Activated B cell treated with CpG ODN at 0.5 μM for 24 hours (primary cell): ENCODE results near the gene MMP11. TPM values are rescaled to one million over a fixed set of nuclear protein-coding genes. Genes with fewer than 3 reads are reported as not detected.

ENCODE experiments used
- ATAC-seq: fragments of 200-7000 bp; cut with Tn5 transposase; one replicate; pipeline ENCODE4 v1.10.0; 2021; ENCODE audit warnings: low read depth, mild to moderate bottlenecking, moderate library complexity
- CTCF ChIA-PET: fragments of 350-600 bp; sonication (Branson Sonifier 250); formaldehyde crosslinking; loops from one replicate; lab custom pipeline; 2021; ENCODE audit warnings: antibody characterized with exemption; lab: Charles Lee
- POLR2A ChIA-PET: fragments of 350-600 bp; sonication (Branson Sonifier 250); formaldehyde crosslinking; loops from one replicate; lab custom pipeline; 2021; ENCODE audit warnings: antibody characterized with exemption; lab: Charles Lee
- DNase-seq: peaks from one replicate; pipeline ENCODE4 v3.0.0; 2022
- H3K27ac Mint-ChIP-seq: one replicate; pipeline ENCODE4 v1.8.0; 2020; ENCODE audit warnings: mixed read lengths
- H3K27me3 Mint-ChIP-seq: one replicate; pipeline ENCODE4 v1.8.0; 2021; ENCODE audit warnings: mixed read lengths
- H3K36me3 Mint-ChIP-seq: one replicate; pipeline ENCODE4 v1.8.0; 2021; ENCODE audit warnings: low read depth, mixed read lengths
- H3K4me1 Mint-ChIP-seq: one replicate; pipeline ENCODE4 v1.8.0; 2021; ENCODE audit warnings: mixed read lengths
- H3K4me3 Mint-ChIP-seq: one replicate; pipeline ENCODE4 v1.8.0; 2020; ENCODE audit warnings: mild to moderate bottlenecking, mixed read lengths
- H3K9me3 Mint-ChIP-seq: one replicate; pipeline ENCODE4 v1.8.0; 2020; ENCODE audit warnings: mixed read lengths
- CTCF ChIP-seq: fragments of 200-600 bp; IDR thresholded peaks from one replicate; pipeline ENCODE4 v1.8.0; 2022; ENCODE audit warnings: antibody characterized with exemption, mild to moderate bottlenecking
- intact Hi-C: fragments of 100-400 bp; cut with micrococcal nuclease; formaldehyde crosslinking; loops from one replicate; pipeline ENCODE4 v1.15.1; 2024
- total RNA-seq: library from RNA; stranded (reverse); gene quantifications from 2 replicates; pipeline ENCODE4 v1.2.3, GENCODE V29; 2022

Gene MMP11
- total RNA-seq, 1 donor from 2014 or later = 3.6 TPM

GRCh38 chr22:23744001-23744400 lies 28.6 kb upstream of the MMP11 start:
- ChIA-PET POLR2A (interaction anchor here (0.5 kb wide), 1 partner anchor 55 kb away, joined by 4 read pairs; no protein-coding TSS in a partner anchor), CTCF (no interaction called here)
- intact Hi-C loops = no loop called here
- Mint-ChIP-seq H3K27ac (no peak overlapping the region), H3K4me3 (no peak overlapping the region), H3K36me3 (peaks cover 22% of the 10 kb centered on the region), H3K27me3 (no peaks in the 10 kb centered on the region), H3K9me3 (peaks cover 4% of the 10 kb centered on the region), H3K4me1 (peaks cover 7% of the 10 kb centered on the region)
- no peak for DNase-seq
- TF ChIP-seq CTCF = no peak
- ATAC-seq = no peak

GRCh38 chr22:23744485-23744884 lies 28.2 kb upstream of the MMP11 start:
- H3K27me3 Mint-ChIP-seq = no peaks in the 10 kb centered on the region
- CTCF ChIA-PET = no interaction called here
- no peak overlapping the region for H3K4me3 Mint-ChIP-seq

GRCh38 chr22:23745791-23746190 lies 26.9 kb upstream of the MMP11 start:
- ChIA-PET CTCF (no interaction called here), POLR2A (no interaction called here)
- DNase-seq (no peak), ATAC-seq (no peak)
- intact Hi-C loops = no loop called here
- peaks cover 4% of the 10 kb centered on the region for H3K9me3 Mint-ChIP-seq
- H3K27me3 Mint-ChIP-seq = no peaks in the 10 kb centered on the region
- peaks cover 22% of the 10 kb centered on the region for H3K36me3 Mint-ChIP-seq
- peaks cover 19% of the 10 kb centered on the region for H3K4me1 Mint-ChIP-seq
- no peak overlapping the region for H3K4me3 Mint-ChIP-seq
- H3K27ac Mint-ChIP-seq = no peak overlapping the region
- no peak for TF ChIP-seq CTCF

More at GRCh38 chr22:23744485-23744884, 28.2 kb upstream of the MMP11 start:
- POLR2A ChIA-PET = interaction anchor here (0.5 to 0.6 kb wide), 2 partner anchors 13 to 54 kb away, joined by 4 to 7 read pairs; no protein-coding TSS in a partner anchor
- H3K36me3 Mint-ChIP-seq = peaks cover 22% of the 10 kb centered on the region
- intact Hi-C loops = no loop called here
- DNase-seq (no peak), ATAC-seq (no peak)
- no peak overlapping the region for H3K27ac Mint-ChIP-seq
- peaks cover 4% of the 10 kb centered on the region for H3K9me3 Mint-ChIP-seq
- peaks cover 7% of the 10 kb centered on the region for H3K4me1 Mint-ChIP-seq
- TF ChIP-seq CTCF = no peak

GRCh38 chr22:23749841-23750301 lies 22.8 kb upstream of the MMP11 start:
- ChIA-PET CTCF (no interaction called here), POLR2A (interaction anchor here (0.7 to 10.8 kb wide), 7 partner anchors 11 to 108 kb away, joined by 3 to 229 read pairs (median 6); partner anchors contain the start of genes C22orf15, CHCHD10, MMP11 and SLC2A11)
- no peak for ATAC-seq
- H3K36me3 Mint-ChIP-seq = peaks cover 3% of the 10 kb centered on the region
- TF ChIP-seq CTCF = no peak
- H3K27me3 Mint-ChIP-seq = no peaks in the 10 kb centered on the region
- no peak for DNase-seq
- peaks cover 56% of the 10 kb centered on the region for H3K4me1 Mint-ChIP-seq
- no peaks in the 10 kb centered on the region for H3K9me3 Mint-ChIP-seq
- H3K4me3 Mint-ChIP-seq = peak overlapping the region; percentile 79
- intact Hi-C loops = loop anchor here (10.0 kb wide), 1 partner anchor 685 kb away; no protein-coding TSS in a partner anchor
- peak overlapping the region; percentile 83 for H3K27ac Mint-ChIP-seq

- intact Hi-C loops = loop anchor here (10.0 kb wide), 1 partner anchor 684 kb away; no protein-coding TSS in a partner anchor
- ChIA-PET POLR2A (interaction anchor here (0.6 to 10.8 kb wide), 14 partner anchors 11 to 144 kb away, joined by 3 to 229 read pairs (median 8); partner anchors contain the start of genes C22orf15, CHCHD10, MIF and MMP11), CTCF (interaction anchor here (0.9 kb wide), 2 partner anchors 16 to 55 kb away, joined by 3 read pairs; no protein-coding TSS in a partner anchor)
- no peaks in the 10 kb centered on the region for H3K27me3 Mint-ChIP-seq
- peaks cover 59% of the 10 kb centered on the region for H3K4me1 Mint-ChIP-seq
- H3K4me3 Mint-ChIP-seq = peak overlapping the region; percentile 79
- peak overlapping the region; percentile 83 for H3K27ac Mint-ChIP-seq
- DNase-seq (no peak), ATAC-seq (no peak)
- H3K9me3 Mint-ChIP-seq = no peaks in the 10 kb centered on the region
- no peaks in the 10 kb centered on the region for H3K36me3 Mint-ChIP-seq
- TF ChIP-seq CTCF = no peak
These were observed 22.3 kb upstream of the MMP11 start for GRCh38 chr22:23750367-23750713.
